CD14-positive monocyte (primary cell): ENCODE results near the gene LIX1L. TPM values are rescaled to one million over a fixed set of nuclear protein-coding genes. Genes with fewer than 3 reads are reported as not detected.

ENCODE experiments used
- DNase-seq, 3 donors: peaks; one replicate each; pipeline ENCODE4 v3.0.0-alpha.2; 2011 to 2022
- H2AFZ ChIP-seq: 2 replicates; pipeline ENCODE4 v1.6.0; 2012; ENCODE audit warnings: mild to moderate bottlenecking, low read depth, low read length, inconsistent platforms; ENCODE audit not compliant: insufficient read depth, poor library complexity, severe bottlenecking
- H3K27ac ChIP-seq, 2 donors: 1 replicate in 1 of 2; 2 replicates in 1 of 2; pipeline ENCODE4 v1.5.1; 2012 to 2013; ENCODE audit warnings: low read length in 2 of 2, control low read depth in 1 of 2, inconsistent platforms in 1 of 2, low read depth in 1 of 2, mild to moderate bottlenecking in 1 of 2
- H3K27me3 ChIP-seq, 2 donors: one replicate each; pipeline versions ENCODE4 v1.6.0 to v1.6.1; 2011 to 2013; ENCODE audit warnings: low read length in 2 of 2; ENCODE audit not compliant: control insufficient read depth in 2 of 2, insufficient read depth in 2 of 2
- H3K36me3 ChIP-seq, 2 donors: replicated peaks in 1 of 2; 1 replicate in 1 of 2; 2 replicates in 1 of 2; pipeline versions ENCODE4 v1.5.1 to v1.6.1; 2012 to 2013; ENCODE audit warnings: low read length in 2 of 2, control low read depth in 1 of 2, inconsistent platforms in 1 of 2, mild to moderate bottlenecking in 1 of 2; ENCODE audit not compliant: insufficient read depth in 2 of 2, control insufficient read depth in 1 of 2
- H3K4me1 ChIP-seq, 2 donors: 1 replicate in 1 of 2; 2 replicates in 1 of 2; pipeline versions ENCODE4 v1.5.1 to v1.6.1; 2012 to 2013; ENCODE audit warnings: low read length in 2 of 2, control low read depth in 1 of 2, inconsistent platforms in 1 of 2, mild to moderate bottlenecking in 1 of 2, moderate library complexity in 1 of 2; ENCODE audit not compliant: insufficient read depth in 2 of 2, control insufficient read depth in 1 of 2
- H3K4me2 ChIP-seq: replicated peaks from 2 replicates; pipeline ENCODE3; 2012; ENCODE audit warnings: low read length, moderate library complexity, mild to moderate bottlenecking; ENCODE audit not compliant: poor library complexity, severe bottlenecking; ENCODE audit errors: extremely low read depth
- H3K4me3 ChIP-seq, 3 experiments: fragments of 200-600 bp in 1 of 3; sonication (generic) in 1 of 3; replicated peaks in 1 of 3; 1 replicate in 2 of 3; 2 replicates in 1 of 3; pipeline ENCODE4 v1.5.1; 2011 to 2013; ENCODE audit warnings: low read length in 3 of 3, mild to moderate bottlenecking in 3 of 3, control low read depth in 2 of 3, low read depth in 2 of 3, inconsistent platforms in 1 of 3, moderate library complexity in 1 of 3
- H3K79me2 ChIP-seq: 2 replicates; pipeline ENCODE4 v1.6.0; 2012; ENCODE audit warnings: mild to moderate bottlenecking, control low read depth, inconsistent platforms, low read length, moderate library complexity; ENCODE audit not compliant: insufficient read depth
- H3K9ac ChIP-seq: 2 replicates; pipeline ENCODE4 v1.6.0; 2017; ENCODE audit warnings: low read length, mild to moderate bottlenecking; ENCODE audit not compliant: insufficient read depth, poor library complexity, severe bottlenecking
- H3K9me3 ChIP-seq, 2 donors: replicated peaks in 1 of 2; 1 replicate in 1 of 2; 2 replicates in 1 of 2; pipeline versions ENCODE4 v1.5.1 to v1.6.1; 2012 to 2013; ENCODE audit warnings: low read length in 2 of 2, control low read depth in 1 of 2; ENCODE audit not compliant: control insufficient read depth in 1 of 2, insufficient read depth in 1 of 2
- H4K20me1 ChIP-seq: 2 replicates; pipeline ENCODE4 v1.6.0; 2012; ENCODE audit warnings: mild to moderate bottlenecking, low read length, control low read depth, moderate library complexity; ENCODE audit not compliant: insufficient read depth
- H3K27ac Mint-ChIP-seq, 7 donors: one replicate each; pipeline ENCODE4 v1.8.0; 2020; ENCODE audit warnings: mild to moderate bottlenecking in 7 of 7, mixed read lengths in 7 of 7, moderate library complexity in 6 of 7, inconsistent platforms in 2 of 7
- H3K27me3 Mint-ChIP-seq, 3 donors: one replicate each; pipeline ENCODE4 v1.8.0; 2021 to 2022; ENCODE audit warnings: low read depth in 3 of 3, mild to moderate bottlenecking in 3 of 3, mixed read lengths in 3 of 3, moderate library complexity in 3 of 3, inconsistent platforms in 1 of 3
- H3K36me3 Mint-ChIP-seq, 2 donors: one replicate each; pipeline ENCODE4 v1.8.0; 2020; ENCODE audit warnings: mixed read lengths in 2 of 2, inconsistent platforms in 1 of 2, mild to moderate bottlenecking in 1 of 2
- H3K4me1 Mint-ChIP-seq: one replicate; pipeline ENCODE4 v1.8.0; 2020; ENCODE audit warnings: mild to moderate bottlenecking, mixed read lengths
- H3K4me3 Mint-ChIP-seq, 2 donors: one replicate each; pipeline ENCODE4 v1.8.0; 2020; ENCODE audit warnings: mild to moderate bottlenecking in 2 of 2, mixed read lengths in 2 of 2, moderate library complexity in 1 of 2
- H3K9me3 Mint-ChIP-seq, 7 donors: one replicate each; pipeline ENCODE4 v1.8.0; 2020 to 2022; ENCODE audit warnings: mixed read lengths in 7 of 7, mild to moderate bottlenecking in 6 of 7, moderate library complexity in 6 of 7, inconsistent platforms in 2 of 7
- CTCF ChIP-seq: fragments of 200-600 bp; IDR thresholded peaks from one replicate; pipeline ENCODE4 v1.8.0; 2022; ENCODE audit warnings: antibody characterized with exemption, mild to moderate bottlenecking
- WGBS: methylation state at CpG from one replicate; pipeline ENCODE4 v1.1.5; 2013; ENCODE audit warnings: missing lambda C conversion rate; ENCODE audit not compliant: insufficient coverage; 5-methylcytosine and 5-hydroxymethylcytosine counted together
- intact Hi-C, 2 donors: fragments of 100-400 bp; cut with micrococcal nuclease; formaldehyde crosslinking; loops; one replicate each; pipeline versions ENCODE4 v1.15.0 to v1.15.1; 2023
- polyA plus RNA-seq, 3 donors: library from polyadenylated mRNA; depleted of rRNA in 1 of 3; unstranded in 2 of 3; stranded (reverse) in 1 of 3; fragments of 300-500 nt in 2 of 3; fragments of >200 nt in 1 of 3; fragmentation: Illumina TruSeq in 2 of 3; gene quantifications; 1 replicate in 2 of 3; 2 replicates in 1 of 3; pipeline ENCODE4 v1.2.3, GENCODE V29; 2012 to 2021

The LIX1L gene
- polyA plus RNA-seq, 3 donors, result 6.3 to 13.6 (median 8.5) TPM

GRCh38 chr1:145986551-145986950 lies 28.7 kb upstream of the LIX1L start:
- Histone ChIP-seq H3K9me3 (no peaks in the 10 kb centered on the region), H2AFZ (no peak overlapping the region), H3K4me3 (peak overlapping the region in 1 of 3 experiments; percentile 65), H3K4me1 (peaks cover 52 to 74% of the 10 kb centered on the region in 2 donors), H3K4me2 (peak overlapping the region; percentile 73), H3K79me2 (peaks cover 19% of the 10 kb centered on the region), H3K27me3 (no peaks in the 10 kb centered on the region), H4K20me1 (peaks cover 17% of the 10 kb centered on the region), H3K9ac (no peak overlapping the region), H3K36me3 (no peaks in the 10 kb centered on the region), H3K27ac (peak overlapping the region; percentile 75 to 88)
- Mint-ChIP-seq H3K4me1 (peaks cover 84% of the 10 kb centered on the region), H3K36me3 (peaks cover under 1 to 3% of the 10 kb centered on the region in 2 donors), H3K27ac (peak overlapping the region; percentile 98 to 99 (median 99)), H3K9me3 (no peaks in the 10 kb centered on the region), H3K4me3 (no peak overlapping the region), H3K27me3 (no peaks in the 10 kb centered on the region)
- TF ChIP-seq CTCF, result no peak
- intact Hi-C loops, result no loop called here
- 100% methylated on average over 4 of the region's 6 CpGs for WGBS
- DNase-seq, result no peak

- H3K4me2 ChIP-seq, result peak overlapping the region; percentile 73
- WGBS, result 4% methylated on average over 13 of the region's 15 CpGs
- peaks cover 54 to 81% of the 10 kb centered on the region in 2 donors for H3K4me1 ChIP-seq
- Mint-ChIP-seq H3K4me3 (peak overlapping the region; percentile 80 to 97), H3K27ac (peak overlapping the region; percentile 98 to 99 (median 99)), H3K36me3 (peaks cover 0 to 2% of the 10 kb centered on the region in 2 donors), H3K9me3 (no peaks in the 10 kb centered on the region), H3K4me1 (peaks cover 82% of the 10 kb centered on the region), H3K27me3 (no peaks in the 10 kb centered on the region)
- H3K9me3 ChIP-seq, result no peaks in the 10 kb centered on the region
- peaks cover 19% of the 10 kb centered on the region for H3K79me2 ChIP-seq
- peak overlapping the region; percentile 18 to 65 (median 49) for H3K4me3 ChIP-seq
- peak; percentile 61 to 77 (median 76) for DNase-seq
- no peaks in the 10 kb centered on the region for H3K27me3 ChIP-seq
- H3K9ac ChIP-seq, result peak overlapping the region; percentile 30
- H2AFZ ChIP-seq, result no peak overlapping the region
- H3K27ac ChIP-seq, result peak overlapping the region; percentile 75 to 88
- TF ChIP-seq CTCF, result no peak
- H3K36me3 ChIP-seq, result no peaks in the 10 kb centered on the region
- intact Hi-C loops, result no loop called here
- peaks cover 9% of the 10 kb centered on the region for H4K20me1 ChIP-seq
These were observed 28.0 kb upstream of the LIX1L start for GRCh38 chr1:145985502-145986439.
